ENCODE results near the gene CTIF.

Gene CTIF

GRCh38 chr18:48878471-48878870 lies 339.6 kb downstream of the CTIF start:
- Histone ChIP-seq H3K4me1 (ENCODE audit: low read length) (peaks cover 11% of the 10 kb centered on the region; the same call in 1 of the 2 replicates), H3K4me3 (ENCODE audit: low read length) (peak overlapping the region; percentile 35), H3K79me2 (ENCODE audit: low read length) (no peaks in the 10 kb centered on the region), H4K20me1 (ENCODE audit: insufficient read depth, low read length) (no peaks in the 10 kb centered on the region), H3K4me2 (ENCODE audit: low read length) (peak overlapping the region; percentile 40), H3K27me3 (ENCODE audit: low read depth, low read length) (peaks cover 38% of the 10 kb centered on the region), H3K36me3 (replicated peaks; ENCODE audit: low read depth, low read length) (no peaks in the 10 kb centered on the region), H3K27ac (ENCODE audit: low read length) (no peak overlapping the region), H2AFZ (ENCODE audit: low read depth, low read length) (no peak overlapping the region), H3K9me3 (ENCODE audit: insufficient read depth, low read length) (no peaks in the 10 kb centered on the region), H3K9ac (ENCODE audit: low read length) (no peak overlapping the region)
- TF ChIP-seq EZH2phosphoT487 (IDR thresholded peaks at IDR 0.05; ENCODE audit: low read depth) = no peak
- no peak for TF ChIP-seq CTCF (IDR thresholded peaks at IDR 0.05; ENCODE audit: low read depth, low read length)

- Histone ChIP-seq H3K4me1 (ENCODE audit: low read length) (peaks cover 11% of the 10 kb centered on the region; the same call in 1 of the 2 replicates), H3K9ac (ENCODE audit: low read length) (0 out of 2 replicates have a peak overlapping the region, but pooled peaks have one; percentile 0), H3K4me3 (ENCODE audit: low read length) (peak overlapping the region; percentile 35), H2AFZ (ENCODE audit: low read depth, low read length) (no peak overlapping the region), H3K79me2 (ENCODE audit: low read length) (no peaks in the 10 kb centered on the region), H3K4me2 (ENCODE audit: low read length) (peak overlapping the region; percentile 40), H3K27ac (ENCODE audit: low read length) (no peak overlapping the region), H3K9me3 (ENCODE audit: insufficient read depth, low read length) (no peaks in the 10 kb centered on the region), H3K27me3 (ENCODE audit: low read depth, low read length) (peaks cover 38% of the 10 kb centered on the region), H3K36me3 (replicated peaks; ENCODE audit: low read depth, low read length) (no peaks in the 10 kb centered on the region), H4K20me1 (ENCODE audit: insufficient read depth, low read length) (no peaks in the 10 kb centered on the region)
- TF ChIP-seq CTCF (IDR thresholded peaks at IDR 0.05; ENCODE audit: low read depth, low read length) (no peak), EZH2phosphoT487 (IDR thresholded peaks at IDR 0.05; ENCODE audit: low read depth) (no peak)
These were observed 340.2 kb downstream of the CTIF start for GRCh38 chr18:48879008-48879431.

GRCh38 chr18:48880931-48881330 lies 342.1 kb downstream of the CTIF start:
- no peaks in the 10 kb centered on the region for H3K36me3 ChIP-seq (replicated peaks; ENCODE audit: low read depth, low read length)
- H3K27ac ChIP-seq (ENCODE audit: low read length) = no peak overlapping the region
- H2AFZ ChIP-seq (ENCODE audit: low read depth, low read length) = no peak overlapping the region
- H3K4me1 ChIP-seq (ENCODE audit: low read length) = peaks cover 7% of the 10 kb centered on the region; the same call in 1 of the 2 replicates
- TF ChIP-seq EZH2phosphoT487 (IDR thresholded peaks at IDR 0.05; ENCODE audit: low read depth) = no peak
- TF ChIP-seq CTCF (IDR thresholded peaks at IDR 0.05; ENCODE audit: low read depth, low read length) = no peak
- no peaks in the 10 kb centered on the region for H3K79me2 ChIP-seq (ENCODE audit: low read length)
- H4K20me1 ChIP-seq (ENCODE audit: insufficient read depth, low read length) = no peaks in the 10 kb centered on the region
- no peak overlapping the region for H3K4me3 ChIP-seq (ENCODE audit: low read length)
- no peak overlapping the region for H3K9ac ChIP-seq (ENCODE audit: low read length)
- no peak overlapping the region for H3K4me2 ChIP-seq (ENCODE audit: low read length)
- peaks cover 38% of the 10 kb centered on the region for H3K27me3 ChIP-seq (ENCODE audit: low read depth, low read length)
- H3K9me3 ChIP-seq (ENCODE audit: insufficient read depth, low read length) = no peaks in the 10 kb centered on the region

- no peak overlapping the region for H3K4me3 ChIP-seq (ENCODE audit: low read length)
- peaks cover 32% of the 10 kb centered on the region for H3K27me3 ChIP-seq (ENCODE audit: low read depth, low read length)
- no peaks in the 10 kb centered on the region for H4K20me1 ChIP-seq (ENCODE audit: insufficient read depth, low read length)
- no peak overlapping the region for H3K4me2 ChIP-seq (ENCODE audit: low read length)
- no peaks in the 10 kb centered on the region for H3K79me2 ChIP-seq (ENCODE audit: low read length)
- TF ChIP-seq CTCF (IDR thresholded peaks at IDR 0.05; ENCODE audit: low read depth, low read length) = no peak
- no peak for TF ChIP-seq EZH2phosphoT487 (IDR thresholded peaks at IDR 0.05; ENCODE audit: low read depth)
- no peaks in the 10 kb centered on the region for H3K36me3 ChIP-seq (replicated peaks; ENCODE audit: low read depth, low read length)
- peaks cover 6% of the 10 kb centered on the region; the same call in 1 of the 2 replicates for H3K4me1 ChIP-seq (ENCODE audit: low read length)
- no peaks in the 10 kb centered on the region for H3K9me3 ChIP-seq (ENCODE audit: insufficient read depth, low read length)
- H3K27ac ChIP-seq (ENCODE audit: low read length) = no peak overlapping the region
- no peak overlapping the region for H2AFZ ChIP-seq (ENCODE audit: low read depth, low read length)
- no peak overlapping the region for H3K9ac ChIP-seq (ENCODE audit: low read length)
These were observed 343.5 kb downstream of the CTIF start for GRCh38 chr18:48882379-48882778.
